Astrocyte (in vitro differentiated cells and primary cell): ENCODE results near the gene TRPM8. TPM values are rescaled to one million over a fixed set of nuclear protein-coding genes. Genes with fewer than 3 reads are reported as not detected.

Experiments
- DNase-seq: peaks from one replicate; pipeline ENCODE4 v3.0.0-alpha.2; 2010; ENCODE audit warnings: low read depth
- FAIRE-seq: peaks from 2 replicates; lab custom pipeline; 2011; peaks lifted over from hg19 to GRCh38; lab: Jason Lieb, UNC
- H2AFZ ChIP-seq: 2 replicates; pipeline ENCODE4 v1.6.0; 2012; ENCODE audit warnings: low read depth, low read length, inconsistent platforms
- H3K27ac ChIP-seq: 2 replicates; pipeline ENCODE4 v1.5.1; 2011; ENCODE audit warnings: low read depth, low read length, inconsistent platforms
- H3K27me3 ChIP-seq: 2 replicates; pipeline ENCODE4 v1.6.0; 2011; ENCODE audit warnings: low read length, inconsistent platforms; ENCODE audit not compliant: insufficient read depth
- H3K36me3 ChIP-seq: 2 replicates; pipeline ENCODE4 v1.5.1; 2011; ENCODE audit warnings: low read length, inconsistent platforms; ENCODE audit not compliant: insufficient read depth
- H3K4me1 ChIP-seq: 2 replicates; pipeline ENCODE4 v1.5.1; 2011; ENCODE audit warnings: low read length, inconsistent platforms; ENCODE audit not compliant: insufficient read depth
- H3K4me2 ChIP-seq: 2 replicates; pipeline ENCODE4 v1.6.0; 2012; ENCODE audit warnings: low read length, inconsistent platforms
- H3K4me3 ChIP-seq: 2 replicates; pipeline ENCODE4 v1.5.1; 2011; ENCODE audit warnings: low read depth, mild to moderate bottlenecking, low read length, inconsistent platforms; ENCODE audit not compliant: insufficient read depth
- H3K79me2 ChIP-seq: 2 replicates; pipeline ENCODE4 v1.6.0; 2012; ENCODE audit warnings: mild to moderate bottlenecking, low read length, inconsistent platforms; ENCODE audit not compliant: insufficient read depth
- H3K9ac ChIP-seq: 2 replicates; pipeline ENCODE4 v1.6.0; 2012; ENCODE audit warnings: mild to moderate bottlenecking, low read length, inconsistent platforms
- H3K9me3 ChIP-seq: 2 replicates; pipeline ENCODE4 v1.5.1; 2012; ENCODE audit warnings: low read depth, mild to moderate bottlenecking, low read length, inconsistent platforms; ENCODE audit not compliant: insufficient read depth
- H4K20me1 ChIP-seq: 2 replicates; pipeline ENCODE4 v1.6.0; 2012; ENCODE audit warnings: low read length, inconsistent platforms; ENCODE audit not compliant: insufficient read depth
- H3K27ac Mint-ChIP-seq: one replicate; pipeline ENCODE4 v1.8.0; 2021; ENCODE audit warnings: mild to moderate bottlenecking, mixed read lengths; ENCODE audit not compliant: unreplicated experiment
- H3K27me3 Mint-ChIP-seq: one replicate; pipeline ENCODE4 v1.8.0; 2021; ENCODE audit warnings: low read depth, mixed read lengths; ENCODE audit not compliant: unreplicated experiment
- H3K36me3 Mint-ChIP-seq: one replicate; pipeline ENCODE4 v1.8.0; 2021; ENCODE audit warnings: low read depth, mixed read lengths; ENCODE audit not compliant: unreplicated experiment
- H3K4me1 Mint-ChIP-seq: one replicate; pipeline ENCODE4 v1.8.0; 2021; ENCODE audit warnings: low read depth, mixed read lengths; ENCODE audit not compliant: unreplicated experiment
- H3K4me3 Mint-ChIP-seq: one replicate; pipeline ENCODE4 v1.8.0; 2021; ENCODE audit warnings: mild to moderate bottlenecking, moderate library complexity, mixed read lengths; ENCODE audit not compliant: unreplicated experiment
- H3K9me3 Mint-ChIP-seq: one replicate; pipeline ENCODE4 v1.8.0; 2021; ENCODE audit warnings: mild to moderate bottlenecking, mixed read lengths; ENCODE audit not compliant: unreplicated experiment
- EZH2 ChIP-seq: IDR thresholded peaks from 2 replicates; pipeline ENCODE4 v1.6.1; 2012; ENCODE audit warnings: mild to moderate bottlenecking, low read length, inconsistent platforms; ENCODE audit not compliant: insufficient read depth
- total RNA-seq: library from RNA; stranded (reverse); gene quantifications from 2 replicates; pipeline ENCODE4 v1.2.1, GENCODE V29; 2021
- TF ChIP-seq, protein P1 (sequence below): IDR thresholded peaks from 2 replicates; pipeline ENCODE4 v1.5.1; 2011; ENCODE audit warnings: low read depth, mild to moderate bottlenecking, inconsistent platforms, low read length, moderate library complexity; ENCODE audit not compliant: insufficient read depth

Gene TRPM8
- total RNA-seq, 1 donor from 2014 or later: 0.95 TPM

DNA sequence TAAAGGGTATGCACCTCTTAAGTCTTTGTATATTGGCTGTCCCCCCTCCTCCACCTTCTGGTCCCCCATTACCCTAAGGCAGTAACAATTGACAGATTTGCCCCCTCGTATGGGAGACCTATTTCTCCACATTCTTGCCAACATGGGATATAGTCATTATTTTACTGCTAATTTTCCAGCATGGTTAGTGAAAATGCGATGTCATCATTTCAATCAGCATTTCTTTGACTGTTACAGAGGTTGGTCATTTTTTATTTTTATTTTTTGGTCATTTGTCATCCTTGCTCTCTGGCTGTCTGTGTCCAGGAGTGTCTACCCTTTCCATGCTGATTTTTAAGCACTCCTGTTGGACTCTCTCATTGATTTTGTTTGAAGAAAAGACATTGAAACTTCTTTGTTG lies 88.0 kb downstream of the TRPM8 start:
- H3K27me3 ChIP-seq: no peaks in the 10 kb centered on the region
- Mint-ChIP-seq H3K9me3 (no peaks in the 10 kb centered on the region), H3K27me3 (peaks cover 7% of the 10 kb centered on the region), H3K4me3 (no peak overlapping the region), H3K36me3 (no peaks in the 10 kb centered on the region), H3K27ac (no peak overlapping the region), H3K4me1 (peaks cover 4% of the 10 kb centered on the region)
- H4K20me1 ChIP-seq: no peaks in the 10 kb centered on the region
- peaks cover 13% of the 10 kb centered on the region for H3K4me1 ChIP-seq
- H3K36me3 ChIP-seq: no peaks in the 10 kb centered on the region
- H3K4me3 ChIP-seq: no peak overlapping the region
- no peaks in the 10 kb centered on the region for H3K9me3 ChIP-seq
- DNase-seq: no peak
- no peak overlapping the region for H2AFZ ChIP-seq
- FAIRE-seq: peak; percentile 32
- no peak overlapping the region for H3K27ac ChIP-seq
- no peak overlapping the region for H3K9ac ChIP-seq
- H3K4me2 ChIP-seq: no peak overlapping the region
- TF ChIP-seq EZH2: no peak
- TF ChIP-seq, protein P1, sequence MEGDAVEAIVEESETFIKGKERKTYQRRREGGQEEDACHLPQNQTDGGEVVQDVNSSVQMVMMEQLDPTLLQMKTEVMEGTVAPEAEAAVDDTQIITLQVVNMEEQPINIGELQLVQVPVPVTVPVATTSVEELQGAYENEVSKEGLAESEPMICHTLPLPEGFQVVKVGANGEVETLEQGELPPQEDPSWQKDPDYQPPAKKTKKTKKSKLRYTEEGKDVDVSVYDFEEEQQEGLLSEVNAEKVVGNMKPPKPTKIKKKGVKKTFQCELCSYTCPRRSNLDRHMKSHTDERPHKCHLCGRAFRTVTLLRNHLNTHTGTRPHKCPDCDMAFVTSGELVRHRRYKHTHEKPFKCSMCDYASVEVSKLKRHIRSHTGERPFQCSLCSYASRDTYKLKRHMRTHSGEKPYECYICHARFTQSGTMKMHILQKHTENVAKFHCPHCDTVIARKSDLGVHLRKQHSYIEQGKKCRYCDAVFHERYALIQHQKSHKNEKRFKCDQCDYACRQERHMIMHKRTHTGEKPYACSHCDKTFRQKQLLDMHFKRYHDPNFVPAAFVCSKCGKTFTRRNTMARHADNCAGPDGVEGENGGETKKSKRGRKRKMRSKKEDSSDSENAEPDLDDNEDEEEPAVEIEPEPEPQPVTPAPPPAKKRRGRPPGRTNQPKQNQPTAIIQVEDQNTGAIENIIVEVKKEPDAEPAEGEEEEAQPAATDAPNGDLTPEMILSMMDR: no peak
- H3K79me2 ChIP-seq: no peaks in the 10 kb centered on the region

DNA sequence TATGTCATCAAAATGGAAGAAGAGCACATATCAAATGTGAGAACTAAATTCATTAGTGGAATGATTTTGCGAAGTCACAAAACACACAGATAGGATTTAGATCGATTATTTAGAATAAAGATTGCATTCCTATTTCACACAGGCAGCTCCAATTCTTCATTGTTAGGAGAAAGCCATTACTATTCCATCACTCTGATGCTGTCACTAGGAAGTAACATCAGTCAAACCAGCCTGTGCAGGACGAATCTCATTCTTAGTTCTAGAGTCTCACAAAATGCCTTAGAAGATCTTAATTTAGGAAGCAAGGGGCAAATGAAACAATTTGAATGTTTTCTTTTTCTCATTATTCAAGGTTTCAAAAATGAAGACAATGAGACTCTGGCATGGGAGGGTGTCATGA lies 89.3 kb downstream of the TRPM8 start:
- H3K79me2 ChIP-seq: no peaks in the 10 kb centered on the region
- peaks cover 13% of the 10 kb centered on the region for H3K4me1 ChIP-seq
- TF ChIP-seq EZH2: no peak
- TF ChIP-seq, protein P1: no peak
- Mint-ChIP-seq H3K9me3 (no peaks in the 10 kb centered on the region), H3K36me3 (no peaks in the 10 kb centered on the region), H3K4me3 (no peak overlapping the region), H3K27me3 (peaks cover 4% of the 10 kb centered on the region), H3K27ac (no peak overlapping the region), H3K4me1 (peaks cover 4% of the 10 kb centered on the region)
- DNase-seq (no peak), FAIRE-seq (no peak)
- H3K4me3 ChIP-seq: no peak overlapping the region
- H2AFZ ChIP-seq: no peak overlapping the region
- no peaks in the 10 kb centered on the region for H4K20me1 ChIP-seq
- no peak overlapping the region for H3K9ac ChIP-seq
- H3K4me2 ChIP-seq: no peak overlapping the region
- no peaks in the 10 kb centered on the region for H3K27me3 ChIP-seq
- H3K36me3 ChIP-seq: no peaks in the 10 kb centered on the region
- no peak overlapping the region for H3K27ac ChIP-seq
- peaks cover 2% of the 10 kb centered on the region for H3K9me3 ChIP-seq

DNA sequence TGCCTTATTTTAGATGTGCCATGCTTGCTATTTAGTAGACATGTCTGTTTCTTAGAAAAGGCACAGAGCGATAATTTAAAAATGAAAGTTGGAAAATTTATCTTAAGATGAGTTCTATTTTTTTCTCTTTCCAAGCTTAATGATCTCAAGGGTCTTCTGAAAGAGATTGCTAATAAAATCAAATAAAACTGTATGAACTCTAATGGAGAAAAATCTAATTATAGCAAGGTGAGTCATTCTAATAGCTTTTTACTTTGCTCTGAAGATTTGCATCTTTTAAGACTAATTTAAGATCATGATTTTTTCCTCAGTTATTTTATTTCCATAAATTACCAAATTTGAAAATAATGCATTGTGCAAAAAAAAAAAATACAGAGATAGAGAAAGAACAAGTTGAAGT lies 97.3 kb downstream of the TRPM8 start:
- Histone ChIP-seq H3K9ac (no peak overlapping the region), H3K27ac (no peak overlapping the region), H4K20me1 (no peaks in the 10 kb centered on the region), H3K4me1 (no peaks in the 10 kb centered on the region), H3K9me3 (peaks cover 2% of the 10 kb centered on the region), H3K36me3 (no peaks in the 10 kb centered on the region), H3K79me2 (no peaks in the 10 kb centered on the region), H2AFZ (no peak overlapping the region), H3K27me3 (no peaks in the 10 kb centered on the region), H3K4me2 (no peak overlapping the region), H3K4me3 (no peak overlapping the region)
- Mint-ChIP-seq H3K27me3 (no peaks in the 10 kb centered on the region), H3K27ac (no peak overlapping the region), H3K9me3 (no peaks in the 10 kb centered on the region), H3K4me1 (no peaks in the 10 kb centered on the region), H3K36me3 (no peaks in the 10 kb centered on the region), H3K4me3 (no peak overlapping the region)
- no peak for TF ChIP-seq EZH2
- TF ChIP-seq, protein P1: no peak
- no peak for DNase-seq
- no peak for FAIRE-seq
